ENCODE results near the gene PPP1R36. TPM values are rescaled to one million over a fixed set of nuclear protein-coding genes. Genes with fewer than 3 reads are reported as not detected.
A peak's percentile ranks its signal among the peaks of the same experiment; 100 is the strongest.

Gene PPP1R36
- total RNA-seq, 2 donors from 2014 or later: 4.4 to 5.6 TPM

DNA sequence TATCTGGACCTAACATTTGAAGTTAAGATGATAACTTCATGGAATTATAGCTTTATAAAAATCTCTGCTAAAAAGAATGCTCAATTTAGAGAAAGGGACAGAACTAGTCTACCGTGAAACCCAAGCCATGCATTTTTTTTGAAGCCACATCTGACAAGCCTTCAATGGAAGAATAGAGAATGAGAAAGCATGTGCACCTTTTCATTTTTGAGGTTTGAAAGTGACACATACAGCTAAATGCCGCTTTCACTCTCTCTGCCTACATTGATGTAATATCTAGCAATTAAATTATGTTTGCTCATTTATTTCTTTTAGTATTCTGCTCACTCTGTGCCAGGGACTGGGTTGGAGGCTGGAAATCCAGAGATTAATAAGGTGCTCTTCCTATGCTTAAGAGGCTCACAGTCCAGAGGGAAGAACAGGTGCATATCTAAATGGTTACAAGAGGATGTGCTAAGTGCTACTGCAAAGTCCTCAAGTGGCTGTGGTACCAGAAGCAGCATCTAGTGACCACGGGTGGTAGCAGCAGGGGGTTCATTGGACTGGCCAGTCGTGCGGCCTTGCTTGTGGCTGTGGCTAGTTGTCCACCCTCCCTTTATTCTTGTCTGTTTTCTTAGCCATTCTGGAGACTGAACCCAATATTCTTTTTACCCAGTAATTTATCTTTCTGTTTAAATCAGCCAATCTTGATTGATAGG lies 60.4 kb downstream of the PPP1R36 start:
- intact Hi-C loops (cut with DNase I): no loop called here

GRCh38 chr14:64611358-64612020 lies 61.7 kb downstream of the PPP1R36 start:
- no peak for TF ChIP-seq POLR2A (IDR thresholded peaks at IDR 0.05)
- no peak for TF ChIP-seq CTCF (IDR thresholded peaks at IDR 0.05)
- H3K36me3 ChIP-seq (replicated peaks in 1 of 2; ENCODE audit: insufficient read depth in 1 of 2, low read depth in 2 of 2): no peaks in the 10 kb centered on the region
- ATAC-seq (peak; percentile 27), DNase-seq (peak in 1 of 4 donors; percentile 5)
- no peaks in the 10 kb centered on the region for H3K27me3 ChIP-seq
- no peak overlapping the region for H3K4me3 ChIP-seq
- H3K9me3 ChIP-seq: no peaks in the 10 kb centered on the region
- peaks cover 10% of the 10 kb centered on the region for H3K4me1 ChIP-seq
- H3K27ac ChIP-seq: peak overlapping the region in 2 of 4 donors; percentile 22 to 40
- WGBS, 2 donors: 24 to 32% methylated on average over 1 of the region's 1 CpG
- intact Hi-C loops (cut with DNase I): no loop called here

More for the DNA sequence above, 60.4 kb downstream of the PPP1R36 start:
- H3K4me1 ChIP-seq: peaks cover 10% of the 10 kb centered on the region
- H3K4me3 ChIP-seq: no peak overlapping the region
- H3K27me3 ChIP-seq: no peaks in the 10 kb centered on the region
- no peaks in the 10 kb centered on the region for H3K36me3 ChIP-seq (replicated peaks in 1 of 2; ENCODE audit: insufficient read depth in 1 of 2, low read depth in 2 of 2)
- WGBS, 2 donors: 91 to 93% methylated on average over 5 of the region's 5 CpGs
- no peak overlapping the region for H3K27ac ChIP-seq
- ATAC-seq: no peak
- TF ChIP-seq POLR2A (IDR thresholded peaks at IDR 0.05) (no peak), CTCF (IDR thresholded peaks at IDR 0.05) (no peak)
- no peaks in the 10 kb centered on the region for H3K9me3 ChIP-seq
- DNase-seq: no peak

- Histone ChIP-seq H3K4me1 (peaks cover 10% of the 10 kb centered on the region), H3K4me3 (no peak overlapping the region), H3K36me3 (replicated peaks in 1 of 2; ENCODE audit: insufficient read depth in 1 of 2, low read depth in 2 of 2) (no peaks in the 10 kb centered on the region), H3K27me3 (no peaks in the 10 kb centered on the region), H3K27ac (peak overlapping the region in 2 of 4 donors; percentile 22 to 40), H3K9me3 (no peaks in the 10 kb centered on the region)
- no peak for ATAC-seq
- 82 to 92% methylated on average over 1 of the region's 1 CpG for WGBS, 2 donors
- TF ChIP-seq CTCF (IDR thresholded peaks at IDR 0.05) (no peak), POLR2A (IDR thresholded peaks at IDR 0.05) (no peak)
- intact Hi-C loops (cut with DNase I): no loop called here
- no peak for DNase-seq
Measured at GRCh38 chr14:64612021-64612380, 62.2 kb downstream of the PPP1R36 start.

GRCh38 chr14:64612971-64613666 lies 63.4 kb downstream of the PPP1R36 start:
- Histone ChIP-seq H3K9me3 (no peaks in the 10 kb centered on the region), H3K36me3 (replicated peaks in 1 of 2; ENCODE audit: insufficient read depth in 1 of 2, low read depth in 2 of 2) (no peaks in the 10 kb centered on the region), H3K27me3 (no peaks in the 10 kb centered on the region), H3K4me1 (peaks cover 10% of the 10 kb centered on the region), H3K27ac (peak overlapping the region in 1 of 4 donors; percentile 21), H3K4me3 (no peak overlapping the region)
- TF ChIP-seq CTCF (IDR thresholded peaks at IDR 0.05) (no peak), POLR2A (IDR thresholded peaks at IDR 0.05) (no peak)
- intact Hi-C loops (cut with DNase I): no loop called here
- 45 to 49% methylated on average over 2 of the region's 2 CpGs for WGBS, 2 donors
- DNase-seq: no peak
- ATAC-seq: no peak

All from body of pancreas (tissue), 4 donors.